Epidermal melanocyte (primary cell): ENCODE measurements around the gene CNOT2.
"Not testable (repeated sequence)": the region's sequence is repeated elsewhere in the genome, so short reads cannot be mapped to it uniquely, and the experiment has no call there.

Experiments
- DNase-seq: peaks from one replicate; pipeline ENCODE4 v3.0.0; 2011; ENCODE audit warnings: low spot score; ENCODE audit not compliant: insufficient read length

The CNOT2 gene

DNA sequence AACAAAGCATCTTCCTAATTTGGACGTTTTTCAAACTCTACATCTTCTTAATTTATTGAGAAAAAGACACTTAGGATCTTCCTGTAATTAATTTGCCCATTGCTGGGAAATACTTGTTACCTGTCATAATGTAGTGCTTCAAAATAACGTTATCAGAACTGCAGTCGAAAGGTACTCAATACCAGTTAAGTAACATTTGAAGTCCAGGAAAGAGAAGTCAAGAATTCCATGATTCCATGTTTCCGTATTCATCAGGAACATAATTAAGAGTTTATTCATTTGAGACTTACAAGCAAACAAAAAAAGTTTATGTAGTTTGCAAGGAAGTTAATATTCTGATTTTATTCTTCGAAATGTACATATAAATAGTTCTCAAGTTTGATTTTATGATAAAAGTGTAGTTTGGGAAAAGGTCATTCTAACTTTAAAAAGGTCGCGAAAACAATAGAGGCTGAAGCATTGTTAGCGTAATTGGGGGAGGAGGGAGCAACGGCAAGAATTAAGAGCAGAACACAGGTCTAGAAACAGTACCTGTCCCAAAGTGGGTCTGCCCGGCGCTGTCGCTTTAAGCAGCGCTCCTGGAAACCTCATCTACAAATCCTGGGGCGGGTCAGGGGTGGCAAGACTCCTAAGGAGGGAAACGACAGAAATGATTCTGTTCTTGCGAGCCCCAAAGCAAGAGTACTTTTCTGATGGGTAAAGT lies 121.6 kb downstream of the CNOT2 start:
- DNase-seq, result no peak

DNA sequence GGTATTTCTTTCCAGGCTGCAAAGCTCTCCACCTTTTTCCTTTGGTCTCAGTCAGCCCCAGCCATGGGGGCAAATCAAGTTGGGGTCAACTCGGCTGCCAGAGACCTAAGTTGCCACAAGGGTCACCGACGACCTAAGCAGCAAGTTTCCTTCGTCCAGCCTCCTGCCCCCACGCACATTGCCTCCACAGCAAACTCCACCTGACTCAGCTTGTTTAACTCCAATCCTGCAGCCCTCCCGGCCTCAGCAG lies 122.1 kb downstream of the CNOT2 start:
- DNase-seq, result no peak

DNA sequence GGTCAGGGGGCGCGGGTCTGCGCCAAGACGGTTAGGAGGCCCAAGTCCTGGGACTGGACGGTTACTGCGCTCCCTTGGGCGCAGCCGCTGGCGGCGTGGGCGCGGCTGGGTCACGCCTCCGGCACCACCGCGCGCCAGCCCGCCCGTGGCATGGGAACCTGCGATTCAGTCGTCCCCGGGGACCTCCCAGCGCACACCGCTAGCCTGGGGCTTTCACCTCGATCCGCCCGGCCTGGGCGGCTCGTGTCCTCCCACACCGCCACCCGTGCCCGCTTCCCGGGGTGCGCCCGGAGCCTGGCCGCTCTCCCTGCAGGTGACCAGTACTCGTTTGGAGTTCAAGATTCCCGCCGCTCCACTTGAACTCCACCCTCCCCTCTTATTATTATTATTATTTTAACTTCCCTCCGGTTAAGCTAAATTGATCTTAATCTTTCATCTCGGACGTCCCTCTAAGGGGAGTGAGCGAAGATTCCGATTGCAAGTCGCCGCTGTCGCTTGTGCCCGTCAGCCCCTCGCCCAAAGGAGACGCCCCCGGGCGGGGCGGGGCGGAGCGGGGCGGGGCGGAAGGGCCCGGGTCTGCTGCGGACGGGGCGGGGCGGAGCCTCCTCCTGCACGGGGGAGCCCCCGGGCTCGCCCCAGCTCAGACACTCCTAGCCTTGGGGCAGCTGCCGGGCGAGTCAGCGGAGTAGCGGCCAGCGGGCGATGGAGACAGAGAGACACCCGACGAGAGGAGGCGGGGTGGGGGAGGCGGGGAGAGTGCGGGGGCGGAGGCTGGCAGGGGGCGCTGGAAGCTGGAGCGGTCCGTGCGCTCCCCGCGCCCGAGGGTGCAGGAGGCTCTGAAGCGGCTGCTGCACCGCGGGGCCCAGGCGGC lies 122.7 kb downstream of the CNOT2 start, which contains the start of gene KCNMB4:
KCNMB4 (plus strand) TSS at position 643 of the 871 bp plus-strand sequence. CDS start 445 bp downstream, outside the sequence.
- peak; percentile 30 for DNase-seq

DNA sequence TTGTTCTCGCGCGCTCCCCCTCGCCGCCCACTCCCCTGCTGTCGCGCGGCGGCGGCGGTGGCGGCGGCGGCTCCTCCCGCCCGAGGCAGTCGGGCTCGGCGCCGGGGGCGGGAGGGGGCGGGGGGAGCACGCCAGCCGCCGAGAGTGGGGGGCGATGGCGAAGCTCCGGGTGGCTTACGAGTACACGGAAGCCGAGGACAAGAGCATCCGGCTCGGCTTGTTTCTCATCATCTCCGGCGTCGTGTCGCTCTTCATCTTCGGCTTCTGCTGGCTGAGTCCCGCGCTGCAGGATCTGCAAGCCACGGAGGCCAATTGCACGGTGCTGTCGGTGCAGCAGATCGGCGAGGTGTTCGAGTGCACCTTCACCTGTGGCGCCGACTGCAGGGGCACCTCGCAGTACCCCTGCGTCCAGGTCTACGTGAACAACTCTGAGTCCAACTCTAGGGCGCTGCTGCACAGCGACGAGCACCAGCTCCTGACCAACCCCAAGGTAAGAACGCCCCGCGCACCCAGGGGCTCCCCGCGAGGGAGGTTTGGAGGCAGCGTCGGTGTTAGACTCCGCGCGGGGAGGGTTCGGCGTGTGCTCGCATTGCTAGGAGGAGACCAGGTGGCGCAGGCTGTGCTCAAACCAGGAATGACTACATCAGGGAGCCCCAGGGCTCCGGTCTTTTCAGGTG lies 123.5 kb downstream of the CNOT2 start:
- DNase-seq, result peak; percentile 24

DNA sequence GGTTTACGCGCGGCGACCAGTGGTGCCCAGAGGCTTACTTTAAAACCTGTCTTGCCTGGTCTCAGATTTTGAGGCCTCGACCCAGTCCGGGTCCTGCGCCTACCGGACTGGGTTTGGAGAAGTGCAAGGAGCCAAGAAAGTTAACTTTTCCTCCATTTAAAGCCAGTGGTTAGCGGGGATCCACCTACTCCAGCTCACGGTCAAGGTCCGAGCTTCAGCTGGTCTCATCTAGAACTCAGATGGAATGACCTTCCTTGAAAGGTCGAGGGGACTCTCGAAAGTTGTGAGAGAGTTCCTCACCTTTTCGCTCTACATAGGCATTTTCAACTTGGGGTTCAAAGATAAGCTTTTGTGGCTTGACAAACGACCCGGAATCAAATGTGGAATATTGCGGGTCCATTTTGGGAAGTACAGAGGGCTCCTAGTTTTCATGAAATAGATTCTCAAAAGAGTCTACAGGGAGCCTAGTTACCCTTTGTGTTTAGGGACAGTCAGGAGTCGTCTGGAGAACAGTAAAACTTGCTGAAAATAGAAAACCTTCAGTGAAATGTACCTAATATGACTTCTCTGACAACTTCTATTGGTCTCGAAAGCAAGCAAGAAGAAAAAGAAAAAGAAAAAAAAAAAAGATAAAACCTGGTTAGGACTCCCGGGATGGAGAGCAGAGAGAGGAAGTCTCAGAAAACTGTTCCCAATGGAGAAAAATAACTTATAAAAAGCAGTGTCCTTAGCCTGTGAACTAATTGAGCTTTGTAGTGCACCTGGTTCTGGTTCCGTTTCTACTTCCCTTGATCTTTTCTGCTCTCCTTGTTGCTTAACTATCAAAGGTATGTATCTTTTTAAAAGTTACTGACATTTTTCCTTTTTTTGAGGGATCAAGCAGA lies 124.3 kb downstream of the CNOT2 start:
- DNase-seq, result no peak

DNA sequence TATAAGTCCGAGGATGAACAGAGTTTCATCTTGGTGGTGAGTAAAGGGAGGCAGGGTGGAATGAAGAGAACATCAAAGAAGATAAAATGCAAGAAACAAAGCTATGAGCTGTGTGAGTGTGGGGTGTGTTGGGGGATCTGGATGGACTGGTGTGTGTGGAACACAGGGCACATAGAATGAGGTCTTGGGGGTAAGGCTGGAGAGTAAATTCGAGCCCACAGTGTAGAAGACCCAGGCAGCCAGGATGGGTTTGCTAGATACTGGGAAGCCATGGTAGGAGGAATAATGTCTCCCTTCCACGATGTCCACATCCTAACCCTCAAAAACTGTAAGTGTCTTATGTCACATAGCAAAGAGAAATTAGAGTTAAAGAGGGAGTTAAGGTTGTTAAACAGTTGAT lies 129.6 kb downstream of the CNOT2 start:
- no peak for DNase-seq

DNA sequence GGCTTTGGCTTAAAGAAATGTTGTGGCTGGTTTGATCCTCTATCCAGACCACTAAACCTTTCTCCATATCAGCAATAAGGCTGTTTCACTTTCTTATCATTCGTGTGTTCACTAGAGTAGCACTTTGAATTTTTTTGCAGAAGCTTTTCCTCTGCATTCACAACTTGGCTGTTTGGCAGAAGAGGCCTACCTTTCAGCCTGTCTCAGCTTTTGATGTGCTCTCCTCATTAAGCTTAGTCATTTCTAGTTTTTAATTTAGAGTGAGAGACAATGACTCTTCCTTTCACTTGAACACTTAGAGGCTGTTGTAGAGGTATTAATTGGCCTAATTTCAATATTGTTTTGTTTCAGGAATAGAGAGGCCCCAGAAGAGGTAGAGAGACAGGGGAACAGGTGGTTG lies 136.6 kb downstream of the CNOT2 start:
- no peak for DNase-seq

DNA sequence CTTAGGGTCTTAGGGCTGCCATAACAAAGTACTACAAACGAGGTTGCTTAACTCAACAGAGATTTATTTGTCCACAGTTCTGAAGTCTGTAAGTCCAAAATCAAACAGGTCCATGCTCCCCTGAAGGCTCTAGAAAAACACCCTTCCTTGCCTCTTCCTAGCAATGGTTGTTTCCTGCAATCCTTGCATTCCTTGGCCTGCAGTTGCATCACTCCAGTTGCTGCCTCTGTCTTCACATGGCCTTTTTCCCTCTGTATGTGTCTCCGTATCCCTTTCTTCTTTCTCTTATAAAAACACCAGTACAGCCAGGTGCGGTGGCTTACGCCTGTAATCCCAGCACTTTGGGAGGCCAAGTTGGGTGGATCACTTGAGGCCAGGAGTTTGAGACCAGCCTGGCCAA lies 140.3 kb downstream of the CNOT2 start:
- no peak for DNase-seq

DNA sequence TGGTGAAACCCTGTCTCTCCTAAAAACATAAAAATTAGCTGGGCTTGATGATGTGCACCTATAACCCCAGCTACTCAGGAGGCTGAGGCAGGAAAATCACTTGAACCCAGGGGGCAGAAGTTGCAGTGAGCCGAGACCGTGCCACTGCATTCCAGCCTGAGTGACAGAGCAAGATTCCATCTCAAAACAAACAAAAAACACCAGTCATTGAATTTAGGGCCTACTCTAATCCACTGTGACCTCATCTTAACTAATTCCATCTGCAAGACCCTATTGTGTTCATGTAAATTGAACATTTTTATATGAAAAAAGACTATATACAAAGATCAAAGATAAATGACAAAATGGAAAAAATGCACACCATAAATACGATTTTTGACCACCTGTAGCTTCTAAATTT lies 140.7 kb downstream of the CNOT2 start:
- no peak for DNase-seq

DNA sequence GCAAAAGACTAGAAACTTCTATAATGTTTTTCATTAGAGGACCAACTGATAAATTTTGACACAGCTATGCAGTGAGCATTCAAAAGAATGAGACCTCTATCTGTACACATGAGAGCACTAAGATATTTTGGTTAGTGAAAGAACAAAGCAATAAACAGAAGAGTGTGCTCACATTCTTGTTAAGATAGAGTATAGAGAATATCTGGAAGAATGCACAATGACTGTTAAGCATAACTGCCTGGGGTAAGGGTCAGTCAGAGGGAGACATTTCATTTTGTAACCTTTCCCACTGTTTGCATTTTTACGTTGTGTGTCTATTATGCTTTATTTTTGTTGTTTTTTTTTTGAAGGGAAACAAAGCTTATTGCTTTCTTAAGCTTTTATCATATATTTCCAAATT lies 143.5 kb downstream of the CNOT2 start:
- DNase-seq, result no peak

DNA sequence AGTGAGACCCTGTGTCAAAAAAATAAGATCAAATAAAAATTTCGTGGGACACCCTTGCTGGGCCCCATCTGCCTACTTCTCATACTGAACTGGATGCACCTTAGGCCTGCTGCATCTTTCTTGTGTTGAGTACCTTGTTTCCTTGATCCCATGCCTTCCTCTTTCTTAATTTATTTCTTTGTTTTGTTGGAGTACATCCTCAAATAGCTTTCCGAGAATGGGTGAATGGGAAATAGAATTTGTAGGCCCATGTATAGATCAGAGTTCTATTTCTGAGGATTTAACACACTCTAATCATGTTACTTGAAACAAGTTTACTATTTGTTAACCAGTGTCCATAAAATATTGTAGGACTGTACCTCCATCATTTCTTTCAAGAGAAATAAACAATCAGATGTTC lies 146.4 kb downstream of the CNOT2 start:
- no peak for DNase-seq

DNA sequence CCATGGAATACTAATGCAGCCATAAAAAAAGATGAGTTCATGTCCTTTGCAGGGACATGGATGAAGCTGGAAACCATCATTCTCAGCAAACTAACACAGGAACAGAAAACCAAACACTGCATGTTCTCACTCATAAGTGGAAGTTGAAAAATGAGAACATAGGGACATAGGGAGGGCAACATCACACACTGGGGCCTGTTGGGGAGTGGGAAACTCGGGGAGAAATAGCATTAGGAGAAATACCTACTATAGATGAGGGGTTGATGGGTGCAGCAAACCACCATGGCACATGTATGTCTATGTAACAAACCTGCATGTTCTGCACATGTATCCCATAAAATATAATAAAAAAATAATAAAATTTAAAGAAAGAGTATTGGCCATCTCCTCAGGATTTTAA lies 149.4 kb downstream of the CNOT2 start:
- not testable (repeated sequence) for DNase-seq

DNA sequence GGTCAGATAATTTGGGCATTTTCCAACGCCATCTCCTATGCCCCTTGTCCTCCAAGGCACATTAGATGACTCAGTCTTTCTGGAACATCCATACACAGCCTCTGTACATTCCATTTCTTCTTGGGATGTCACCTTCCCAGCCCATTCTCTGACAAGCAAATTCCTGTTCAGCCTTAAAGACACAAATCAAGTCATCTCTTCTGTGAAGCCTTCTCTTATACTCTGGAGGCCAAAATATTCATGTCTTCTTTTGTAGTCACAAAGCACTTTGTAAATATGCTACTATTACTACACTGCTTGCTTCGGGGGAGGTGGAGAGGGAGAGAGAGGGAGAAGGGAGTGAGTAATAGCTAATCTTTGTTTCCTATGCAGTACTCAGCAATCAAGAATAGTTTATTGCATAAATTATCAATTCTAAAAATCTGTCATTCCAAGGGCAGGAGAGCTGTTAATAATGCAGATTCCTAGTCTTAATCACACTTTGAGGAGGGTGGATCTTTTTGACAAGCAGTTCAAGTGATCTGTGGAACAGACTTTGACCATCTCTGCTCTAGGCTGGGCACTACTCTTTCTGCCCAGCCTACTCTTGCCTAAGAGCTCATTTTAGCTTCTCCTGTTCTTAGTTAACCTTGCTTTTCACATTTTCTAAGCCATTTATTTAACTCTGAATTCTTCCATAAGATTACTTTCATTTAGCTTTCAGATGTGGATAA lies 150.7 kb downstream of the CNOT2 start:
- no peak for DNase-seq

DNA sequence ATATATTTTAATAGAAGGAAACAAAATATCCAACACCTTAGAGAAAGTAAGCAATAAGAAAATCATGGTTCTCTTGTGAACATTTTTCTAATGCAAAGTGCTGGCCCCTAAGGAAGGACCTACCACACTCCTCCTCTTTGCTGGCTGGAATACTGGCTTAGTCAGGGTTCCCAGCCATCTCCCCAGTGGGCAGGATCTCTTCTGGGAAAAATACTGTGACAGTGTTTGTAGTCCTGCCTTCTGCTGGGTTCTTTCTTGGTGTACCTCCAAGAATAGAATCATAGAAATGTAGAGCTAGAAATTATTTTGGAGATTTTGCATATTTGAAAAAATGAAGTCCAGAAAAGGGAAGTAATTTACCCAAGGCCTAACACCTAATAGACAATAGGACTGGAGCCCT lies 154.8 kb downstream of the CNOT2 start:
- DNase-seq, result no peak

DNA sequence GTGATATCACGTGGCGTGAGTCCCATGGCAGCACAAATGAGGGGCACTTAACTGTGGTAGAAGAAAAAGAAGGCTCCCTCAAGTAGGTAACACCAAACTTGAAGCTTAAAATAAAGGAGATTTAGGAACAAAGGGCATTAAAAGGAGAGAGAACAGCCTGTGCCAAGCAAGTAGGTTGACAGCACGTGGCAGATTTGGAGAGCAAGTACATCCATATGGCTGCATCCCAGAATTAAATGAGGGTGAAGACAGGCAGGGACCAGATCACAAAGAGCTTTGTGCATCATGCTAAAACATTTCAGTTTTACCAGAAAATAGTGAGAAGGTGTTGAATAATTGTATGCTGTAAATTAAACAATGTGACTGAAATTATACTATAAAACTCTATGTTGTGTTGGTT lies 155.6 kb downstream of the CNOT2 start:
- no peak for DNase-seq

DNA sequence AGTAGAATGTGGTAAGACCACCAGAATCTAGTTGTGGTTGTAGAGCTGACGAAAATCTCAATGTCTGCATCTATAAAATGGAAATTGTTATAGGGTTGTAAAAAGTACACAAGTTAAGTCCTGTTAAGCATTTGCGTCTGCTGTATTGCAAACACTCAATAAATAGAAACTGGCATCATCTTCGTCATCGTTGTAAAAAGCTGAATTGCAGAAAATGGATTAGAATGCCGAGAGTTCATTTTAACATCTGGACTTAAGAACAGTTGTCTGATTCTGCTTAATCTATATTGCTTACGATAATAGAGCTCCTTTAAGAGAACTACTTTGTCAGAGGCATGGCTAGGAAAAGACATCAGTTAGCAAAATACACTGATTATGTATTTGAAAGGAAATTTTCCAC lies 156.1 kb downstream of the CNOT2 start:
- DNase-seq, result no peak

DNA sequence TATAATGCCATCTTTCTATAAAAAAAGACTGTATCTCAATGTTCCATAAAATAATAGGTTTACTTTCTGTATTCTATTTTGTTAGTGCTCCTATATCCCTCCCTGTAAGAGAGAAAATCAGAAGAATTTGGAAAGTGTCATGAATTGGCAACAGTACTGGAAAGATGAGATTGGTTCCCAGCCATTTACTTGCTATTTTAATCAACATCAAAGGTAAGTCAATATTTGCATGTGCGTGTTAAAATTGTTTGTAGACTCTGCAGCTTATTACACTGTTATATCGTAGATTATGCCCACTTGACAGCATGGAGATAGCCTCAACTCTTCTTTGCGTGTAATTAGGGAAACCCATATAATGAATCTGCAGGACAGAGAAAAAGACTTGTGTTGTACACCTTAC lies 156.9 kb downstream of the CNOT2 start:
- DNase-seq, result no peak

DNA sequence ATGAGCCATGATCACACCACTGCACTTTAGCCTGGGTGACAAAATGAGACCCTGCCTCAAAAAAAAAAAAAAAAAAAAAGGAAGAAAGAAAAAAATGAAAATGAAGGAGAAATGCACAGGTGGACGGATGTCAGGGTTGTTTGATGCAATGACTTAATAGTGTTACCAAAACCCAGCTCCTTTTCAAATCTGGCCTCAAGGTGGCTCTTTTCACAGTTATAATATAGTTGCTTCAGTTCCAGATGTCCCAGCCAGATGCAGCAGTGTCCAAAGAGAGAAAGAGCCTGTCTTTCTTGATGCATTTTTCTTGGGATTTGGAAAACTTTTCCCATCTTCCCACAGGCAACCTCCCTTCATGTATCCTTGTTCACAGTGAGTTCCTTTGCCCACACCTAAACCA lies 159.4 kb downstream of the CNOT2 start:
- no peak for DNase-seq

DNA sequence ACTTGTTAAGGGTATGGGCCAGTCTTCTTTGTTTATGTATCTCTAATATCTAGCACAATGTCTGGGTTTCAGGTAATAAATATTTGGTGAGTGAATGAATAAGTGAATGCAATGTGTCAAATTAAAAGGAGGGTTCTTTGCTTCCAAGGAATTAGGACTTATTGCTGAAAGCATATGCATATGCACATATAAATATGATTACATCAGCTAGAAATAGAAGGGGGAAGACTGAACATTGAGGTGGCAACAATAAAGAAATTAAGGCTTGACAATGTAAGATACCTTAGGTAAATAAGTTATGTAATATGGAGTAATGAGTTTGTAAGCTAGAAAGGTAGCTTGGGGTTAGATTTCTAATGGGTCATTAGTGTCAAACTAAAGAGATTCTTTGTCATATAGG lies 160.6 kb downstream of the CNOT2 start:
- DNase-seq, result no peak
